Naive thymus-derived CD4-positive, alpha-beta T cell (primary cell): ENCODE results near the gene COBLL1. TPM values are rescaled to one million over a fixed set of nuclear protein-coding genes. Genes with fewer than 3 reads are reported as not detected.
A peak's percentile ranks its signal among the peaks of the same experiment; 100 is the strongest.

Source experiments
- ATAC-seq: fragments of 150-1000 bp; cut with Tn5 transposase; 2 replicates; pipeline ENCODE4 v1.10.0; 2021; ENCODE audit warnings: mild to moderate bottlenecking, moderate library complexity
- CTCF ChIA-PET: fragments of 350-600 bp; sonication (Branson Sonifier 250); formaldehyde crosslinking; loops from one replicate; lab custom pipeline; 2021; ENCODE audit warnings: antibody characterized with exemption; lab: Charles Lee
- POLR2A ChIA-PET: fragments of 350-600 bp; sonication (Branson Sonifier 250); formaldehyde crosslinking; loops from one replicate; lab custom pipeline; 2021; ENCODE audit warnings: antibody characterized with exemption, inconsistent platforms; lab: Charles Lee
- DNase-seq, 9 donors: peaks; one replicate each; pipeline versions ENCODE4 v3.0.0 to v3.0.0-alpha.2; 2020 to 2022; ENCODE audit warnings: mixed read lengths in 1 of 9
- H3K27ac ChIP-seq: one replicate; pipeline ENCODE4 v1.7.0; 2013; ENCODE audit warnings: mild to moderate bottlenecking, low read depth, low read length, moderate library complexity
- H3K27me3 ChIP-seq, 2 donors: one replicate each; pipeline ENCODE4 v1.7.0; 2013; ENCODE audit warnings: low read length in 2 of 2, mild to moderate bottlenecking in 2 of 2, moderate library complexity in 2 of 2; ENCODE audit not compliant: control insufficient read depth in 2 of 2, insufficient read depth in 2 of 2
- H3K36me3 ChIP-seq, 3 experiments: 1 replicate in 2 of 3; 2 replicates in 1 of 3; pipeline ENCODE4 v1.7.0; 2013; ENCODE audit warnings: low read length in 3 of 3, mild to moderate bottlenecking in 3 of 3, moderate library complexity in 1 of 3; ENCODE audit not compliant: insufficient read depth in 3 of 3, control insufficient read depth in 2 of 3
- H3K4me1 ChIP-seq, 2 donors: one replicate each; pipeline ENCODE4 v1.7.0; 2013; ENCODE audit warnings: low read length in 2 of 2, mild to moderate bottlenecking in 2 of 2, moderate library complexity in 1 of 2; ENCODE audit not compliant: control insufficient read depth in 2 of 2, insufficient read depth in 2 of 2
- H3K4me3 ChIP-seq: 2 replicates; pipeline ENCODE4 v1.7.0; 2013; ENCODE audit warnings: mild to moderate bottlenecking, low read length
- H3K9me3 ChIP-seq, 3 experiments: 1 replicate in 2 of 3; 2 replicates in 1 of 3; pipeline ENCODE4 v1.7.0; 2013; ENCODE audit warnings: low read length in 3 of 3; ENCODE audit not compliant: control insufficient read depth in 2 of 3
- H3K27ac Mint-ChIP-seq, 9 donors: one replicate each; pipeline ENCODE4 v1.8.0; 2020 to 2022; ENCODE audit warnings: mixed read lengths in 9 of 9, mild to moderate bottlenecking in 8 of 9, moderate library complexity in 5 of 9, inconsistent platforms in 2 of 9
- H3K27me3 Mint-ChIP-seq, 5 donors: one replicate each; pipeline ENCODE4 v1.8.0; 2021 to 2022; ENCODE audit warnings: mixed read lengths in 5 of 5, mild to moderate bottlenecking in 1 of 5
- H3K36me3 Mint-ChIP-seq, 5 donors: one replicate each; pipeline ENCODE4 v1.8.0; 2020 to 2022; ENCODE audit warnings: mixed read lengths in 5 of 5, mild to moderate bottlenecking in 3 of 5, inconsistent platforms in 1 of 5
- H3K4me1 Mint-ChIP-seq, 7 donors: one replicate each; pipeline ENCODE4 v1.8.0; 2020 to 2022; ENCODE audit warnings: mixed read lengths in 7 of 7, mild to moderate bottlenecking in 3 of 7, inconsistent platforms in 1 of 7
- H3K4me3 Mint-ChIP-seq, 10 donors: one replicate each; pipeline ENCODE4 v1.8.0; 2020 to 2022; ENCODE audit warnings: mild to moderate bottlenecking in 10 of 10, mixed read lengths in 10 of 10, moderate library complexity in 6 of 10, inconsistent platforms in 2 of 10
- H3K9me3 Mint-ChIP-seq, 11 donors: one replicate each; pipeline ENCODE4 v1.8.0; 2020 to 2022; ENCODE audit warnings: mixed read lengths in 11 of 11, mild to moderate bottlenecking in 4 of 11, inconsistent platforms in 1 of 11, moderate library complexity in 1 of 11
- intact Hi-C, 2 donors: fragments of 100-400 bp; cut with micrococcal nuclease; formaldehyde crosslinking; loops; one replicate each; pipeline ENCODE4 v1.15.1; 2023
- polyA plus RNA-seq, 2 donors: library from polyadenylated mRNA; unstranded; fragments of 300-500 nt; fragmentation: Illumina TruSeq; gene quantifications; one replicate each; pipeline ENCODE4 v1.2.3, GENCODE V29; 2021
- total RNA-seq, 6 experiments: library from RNA in 5 of 6; stranded (reverse) in 5 of 6; gene quantifications; 1 replicate in 5 of 6; 2 replicates in 1 of 6; pipeline ENCODE4 v1.2.3 and lab custom pipeline; 2021 to 2026

COBLL1 gene
- total and polyA plus RNA-seq, 7 experiments from 2014 or later: 0.22 to 8.0 (median 0.57) TPM; not detected in 2

GRCh38 chr2:164836907-164837306 is 4.7 kb downstream of the COBLL1 start:
- no peaks in the 10 kb centered on the region for H3K9me3 ChIP-seq
- no peak for ATAC-seq
- POLR2A ChIA-PET: no interaction called here

GRCh38 chr2:164835302-164835701 is 6.3 kb downstream of the COBLL1 start:
- ChIA-PET CTCF (no interaction called here), POLR2A (no interaction called here)
- intact Hi-C loops: no loop called here
- H3K27me3 Mint-ChIP-seq: peaks cover 13 to 42% (median 34%) of the 10 kb centered on the region in 5 donors
- Histone ChIP-seq H3K27me3 (no peaks in the 10 kb centered on the region), H3K27ac (no peak overlapping the region), H3K36me3 (no peaks in the 10 kb centered on the region), H3K4me1 (no peaks in the 10 kb centered on the region), H3K4me3 (no peak overlapping the region), H3K9me3 (no peaks in the 10 kb centered on the region)
- H3K4me1 Mint-ChIP-seq: peaks cover 0 to 5% (median 3%) of the 10 kb centered on the region in 7 donors
- no peak overlapping the region for H3K27ac Mint-ChIP-seq
- ATAC-seq (no peak), DNase-seq (no peak)
- H3K4me3 Mint-ChIP-seq: no peak overlapping the region
- H3K9me3 Mint-ChIP-seq: peaks cover 0 to 4% (median 0%) of the 10 kb centered on the region in 11 donors
- no peaks in the 10 kb centered on the region for H3K36me3 Mint-ChIP-seq

More at GRCh38 chr2:164836907-164837306, 4.7 kb downstream of the COBLL1 start:
- no peak overlapping the region for H3K4me3 Mint-ChIP-seq
- H3K27ac ChIP-seq: no peak overlapping the region
- H3K9me3 Mint-ChIP-seq: peaks cover 0 to 4% (median 0%) of the 10 kb centered on the region in 11 donors
- no peaks in the 10 kb centered on the region for H3K36me3 Mint-ChIP-seq
- H3K27me3 ChIP-seq: no peaks in the 10 kb centered on the region
- peaks cover 18 to 49% (median 38%) of the 10 kb centered on the region in 5 donors for H3K27me3 Mint-ChIP-seq
- DNase-seq: no peak
- intact Hi-C loops: no loop called here
- peaks cover 0 to 9% (median 8%) of the 10 kb centered on the region in 7 donors for H3K4me1 Mint-ChIP-seq
- no peak overlapping the region for H3K27ac Mint-ChIP-seq
- no peaks in the 10 kb centered on the region for H3K36me3 ChIP-seq
- no peak overlapping the region for H3K4me3 ChIP-seq
- no peaks in the 10 kb centered on the region for H3K4me1 ChIP-seq
- CTCF ChIA-PET: no interaction called here

- H3K36me3 ChIP-seq: no peaks in the 10 kb centered on the region
- H3K4me1 ChIP-seq: no peaks in the 10 kb centered on the region
- no peak overlapping the region for H3K4me3 Mint-ChIP-seq
- H3K27ac ChIP-seq: no peak overlapping the region
- H3K27me3 Mint-ChIP-seq: peaks cover 0 to 14% (median 10%) of the 10 kb centered on the region in 5 donors
- peaks cover 0 to 4% (median 0%) of the 10 kb centered on the region in 11 donors for H3K9me3 Mint-ChIP-seq
- no peaks in the 10 kb centered on the region for H3K27me3 ChIP-seq
- intact Hi-C loops: no loop called here
- H3K4me1 Mint-ChIP-seq: no peaks in the 10 kb centered on the region
- H3K9me3 ChIP-seq: no peaks in the 10 kb centered on the region
- no peaks in the 10 kb centered on the region for H3K36me3 Mint-ChIP-seq
- DNase-seq (no peak), ATAC-seq (no peak)
- H3K27ac Mint-ChIP-seq: no peak overlapping the region
- H3K4me3 ChIP-seq: no peak overlapping the region
- CTCF ChIA-PET: no interaction called here
- POLR2A ChIA-PET: no interaction called here
Measured at GRCh38 chr2:164831887-164832286, 9.7 kb downstream of the COBLL1 start.

GRCh38 chr2:164831180-164831579 is 10.4 kb downstream of the COBLL1 start:
- no peak overlapping the region for H3K27ac ChIP-seq
- no peak overlapping the region for H3K4me3 ChIP-seq
- H3K27ac Mint-ChIP-seq: no peak overlapping the region
- no peaks in the 10 kb centered on the region for H3K36me3 Mint-ChIP-seq
- no peaks in the 10 kb centered on the region for H3K4me1 Mint-ChIP-seq
- no peaks in the 10 kb centered on the region for H3K9me3 ChIP-seq
- peaks cover 0 to 4% (median 0%) of the 10 kb centered on the region in 11 donors for H3K9me3 Mint-ChIP-seq
- ATAC-seq: no peak
- CTCF ChIA-PET: no interaction called here
- no peak for DNase-seq
- H3K4me1 ChIP-seq: no peaks in the 10 kb centered on the region
- POLR2A ChIA-PET: no interaction called here
- H3K27me3 Mint-ChIP-seq: peaks cover 0 to 14% (median 5%) of the 10 kb centered on the region in 5 donors
- no peak overlapping the region for H3K4me3 Mint-ChIP-seq
- no peaks in the 10 kb centered on the region for H3K27me3 ChIP-seq
- no peaks in the 10 kb centered on the region for H3K36me3 ChIP-seq
- intact Hi-C loops: no loop called here

- Mint-ChIP-seq H3K4me3 (no peak overlapping the region), H3K27me3 (peaks cover 0 to 15% (median 3%) of the 10 kb centered on the region in 5 donors), H3K4me1 (no peaks in the 10 kb centered on the region), H3K27ac (no peak overlapping the region), H3K36me3 (no peaks in the 10 kb centered on the region), H3K9me3 (no peaks in the 10 kb centered on the region)
- intact Hi-C loops: no loop called here
- H3K9me3 ChIP-seq: no peaks in the 10 kb centered on the region
- H3K36me3 ChIP-seq: no peaks in the 10 kb centered on the region
- H3K27me3 ChIP-seq: no peaks in the 10 kb centered on the region
- peak; percentile 31 for ATAC-seq
- ChIA-PET POLR2A (no interaction called here), CTCF (no interaction called here)
- no peak overlapping the region for H3K27ac ChIP-seq
- no peaks in the 10 kb centered on the region for H3K4me1 ChIP-seq
- no peak for DNase-seq
- no peak overlapping the region for H3K4me3 ChIP-seq
Measured at GRCh38 chr2:164826293-164827243, 15.1 kb downstream of the COBLL1 start.

GRCh38 chr2:164824872-164825271 is 16.8 kb downstream of the COBLL1 start:
- H3K27me3 Mint-ChIP-seq: peaks cover 0 to 15% (median 3%) of the 10 kb centered on the region in 5 donors
- Histone ChIP-seq H3K27me3 (no peaks in the 10 kb centered on the region), H3K4me3 (no peak overlapping the region), H3K27ac (no peak overlapping the region), H3K36me3 (no peaks in the 10 kb centered on the region), H3K9me3 (no peaks in the 10 kb centered on the region), H3K4me1 (no peaks in the 10 kb centered on the region)
- DNase-seq (no peak), ATAC-seq (peak; percentile 37)
- no peaks in the 10 kb centered on the region for H3K9me3 Mint-ChIP-seq
- CTCF ChIA-PET: no interaction called here
- no peak overlapping the region for H3K4me3 Mint-ChIP-seq
- no peaks in the 10 kb centered on the region for H3K36me3 Mint-ChIP-seq
- H3K4me1 Mint-ChIP-seq: no peaks in the 10 kb centered on the region
- intact Hi-C loops: no loop called here
- POLR2A ChIA-PET: no interaction called here
- H3K27ac Mint-ChIP-seq: no peak overlapping the region
